NCI-H1436 (cell line): ENCODE results near the gene ARSB.
"Not testable (repeated sequence)": the region's sequence is repeated elsewhere in the genome, so short reads cannot be mapped to it uniquely, and the experiment has no call there.

ENCODE experiments used
- DNase-seq: peaks from one replicate; lab custom pipeline; 2025; lab: John Stamatoyannopoulos, UW

The ARSB gene

DNA sequence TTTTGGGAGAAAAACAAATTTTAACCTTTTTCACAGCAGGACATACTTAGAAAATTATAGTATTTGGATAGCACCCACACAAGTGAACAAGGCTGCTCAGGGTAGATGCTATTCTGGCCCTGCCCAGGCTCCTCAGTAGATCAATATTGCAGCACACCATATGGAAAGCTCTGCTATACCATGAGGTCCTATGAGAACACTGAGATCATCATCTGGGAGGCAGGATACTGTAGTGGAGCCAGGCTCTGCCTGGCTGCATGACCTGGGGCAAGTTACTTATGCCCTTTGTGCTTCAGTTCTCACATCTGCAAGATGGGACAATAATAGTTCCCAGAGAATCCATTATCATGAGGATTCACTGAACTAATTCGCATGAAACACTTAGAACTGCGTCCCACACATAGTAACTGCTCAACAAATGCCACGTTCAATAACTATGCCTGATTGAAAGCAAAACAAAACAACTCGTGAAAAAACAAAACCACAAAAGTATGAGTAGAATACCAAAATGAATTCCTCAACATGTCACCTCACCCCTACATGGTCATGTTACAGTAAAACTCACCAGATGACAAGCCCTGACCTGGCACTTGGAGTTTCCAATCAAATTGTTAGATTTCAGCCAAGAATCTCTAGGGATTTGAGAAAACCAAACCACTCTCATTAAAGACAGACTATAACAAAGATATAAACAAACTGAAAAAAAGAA, 31.9 kb downstream of the ARSB start:
- DNase-seq: no peak

DNA sequence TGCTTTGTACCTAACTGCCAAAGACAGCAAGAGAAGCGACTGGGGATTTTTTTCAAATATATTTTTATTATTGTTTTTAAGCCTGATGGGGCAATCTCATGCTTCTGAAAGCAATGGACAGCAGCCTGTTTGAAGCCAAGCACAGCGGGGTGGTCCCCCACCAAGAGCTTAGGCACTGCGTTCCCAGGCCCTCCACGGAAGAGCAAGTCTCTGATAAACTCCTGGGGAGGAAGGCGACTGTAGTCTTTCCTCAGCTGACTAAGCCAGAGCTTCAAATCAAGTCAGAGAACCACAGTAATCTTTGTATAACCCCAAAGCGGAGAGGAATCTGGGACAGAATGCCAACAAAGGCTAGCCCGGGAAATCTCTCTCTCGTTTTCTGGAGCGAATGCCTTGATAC, 54.4 kb downstream of the ARSB start:
- no peak for DNase-seq

DNA sequence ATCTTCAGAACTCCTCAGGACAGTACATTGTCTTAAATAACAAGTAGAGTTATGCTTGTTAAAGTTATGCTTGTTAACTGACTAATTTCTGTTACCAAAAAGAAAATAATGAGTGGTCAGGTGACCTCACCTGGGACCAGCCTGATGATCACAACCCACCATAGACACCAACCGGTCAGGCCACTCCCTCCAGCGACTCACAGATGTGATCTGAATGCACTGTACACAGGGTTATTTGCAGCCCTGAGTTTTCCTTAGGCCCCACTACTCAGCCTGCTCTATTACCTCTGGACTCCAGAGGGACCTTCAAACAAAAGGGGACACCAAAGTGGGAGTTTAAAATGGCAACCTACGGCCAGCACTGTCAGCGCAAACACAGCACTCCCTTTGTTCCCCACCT, 55.3 kb downstream of the ARSB start:
- no peak for DNase-seq

DNA sequence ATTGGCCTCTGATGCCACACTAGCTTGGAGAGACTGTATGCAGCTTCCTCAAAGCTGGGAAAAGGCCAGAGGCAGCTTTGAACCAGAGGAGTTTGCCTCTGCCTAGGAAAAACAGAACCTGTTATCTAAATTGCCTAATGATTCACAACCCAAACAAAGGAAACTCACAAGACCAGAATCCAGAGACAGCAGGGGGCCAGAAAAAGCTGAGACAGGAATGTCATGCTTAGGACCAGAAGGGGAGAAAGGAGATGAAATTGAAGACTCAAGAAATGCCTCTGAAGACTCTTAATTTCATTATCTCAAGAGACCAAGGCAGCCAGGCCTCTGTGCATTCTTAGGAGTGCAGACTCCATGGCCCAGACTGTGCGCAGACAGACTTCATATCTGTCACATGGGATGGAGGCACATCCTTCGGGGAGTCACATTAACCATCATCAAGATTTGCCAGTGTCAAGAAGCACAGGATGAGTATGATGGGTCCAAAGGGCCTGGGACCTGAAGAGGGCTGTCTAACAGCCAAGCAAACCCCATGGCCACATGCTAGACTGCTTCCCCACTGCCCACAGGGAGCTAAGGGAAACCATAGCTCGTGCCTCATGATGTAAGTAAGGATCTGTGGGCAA, 57.3 kb downstream of the ARSB start:
- no peak for DNase-seq

DNA sequence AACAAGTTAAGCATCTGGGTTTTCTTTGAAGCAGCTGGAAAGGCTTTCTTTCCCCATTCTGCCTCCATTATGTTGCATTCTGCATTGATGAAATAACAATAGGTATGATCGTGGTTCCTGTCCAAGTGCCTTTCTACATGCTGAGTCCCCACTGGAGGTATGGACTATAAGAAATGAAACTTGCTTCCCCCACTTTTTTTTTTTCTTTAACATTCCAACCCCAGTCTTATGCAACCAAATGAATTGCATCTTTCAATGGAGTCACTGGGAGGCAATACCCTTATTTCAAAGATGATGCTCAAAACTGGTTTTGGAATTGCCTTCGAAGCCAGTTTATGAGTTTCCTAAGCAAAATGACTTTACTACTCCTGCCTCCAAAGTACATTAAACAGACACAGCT, 58.9 kb downstream of the ARSB start:
- DNase-seq: no peak

DNA sequence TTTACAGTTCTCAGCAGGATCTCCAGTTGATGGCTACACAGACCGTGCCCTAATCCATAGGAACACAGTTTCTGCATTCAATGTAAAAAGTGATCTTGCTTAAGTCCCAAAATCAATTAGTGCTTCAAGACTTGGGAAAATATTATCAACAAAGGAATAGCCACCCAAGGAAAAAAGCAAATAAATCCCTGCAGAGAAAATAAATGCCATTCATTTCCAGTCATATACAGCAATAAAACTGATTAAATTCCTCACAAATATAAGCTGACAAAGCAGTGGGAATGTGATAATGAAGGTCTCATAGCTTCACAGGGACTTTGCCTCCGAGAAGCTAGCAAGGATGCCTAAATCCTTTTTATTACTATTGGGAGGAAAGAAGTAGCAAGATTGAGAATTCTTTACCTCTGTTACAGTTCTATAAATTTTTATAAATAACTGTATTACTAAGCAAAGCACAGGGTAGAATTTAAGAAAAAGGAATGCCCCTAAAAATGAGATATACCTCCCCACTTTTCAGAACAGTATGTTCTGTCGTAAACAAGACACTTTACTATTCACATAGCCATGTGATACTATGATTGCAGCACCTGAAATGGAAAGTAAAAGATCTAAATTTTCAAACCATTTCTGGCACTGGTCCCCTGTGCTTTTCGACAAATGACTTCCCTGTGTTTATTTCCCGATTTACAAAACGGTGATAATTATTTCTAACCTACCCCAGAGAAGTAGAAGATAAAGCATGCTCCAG, 59.8 kb downstream of the ARSB start:
- DNase-seq: no peak

DNA sequence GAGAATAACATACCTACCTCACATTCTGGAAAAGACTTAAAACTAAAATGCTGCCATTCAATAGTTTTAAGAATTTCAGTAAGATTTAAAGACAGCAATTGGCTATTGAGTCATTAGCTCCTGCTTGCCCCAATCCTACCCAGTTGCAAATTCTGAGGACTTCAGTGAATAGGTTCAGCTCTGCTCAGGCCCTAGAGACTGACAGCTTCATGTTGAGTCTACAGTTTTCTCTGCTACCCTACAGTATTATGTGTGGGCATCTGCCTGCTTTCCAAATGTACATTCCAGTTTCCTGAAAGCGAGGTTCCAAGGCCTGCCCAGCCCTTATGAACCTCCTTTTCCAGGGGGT, 61.5 kb downstream of the ARSB start:
- DNase-seq: no peak

DNA sequence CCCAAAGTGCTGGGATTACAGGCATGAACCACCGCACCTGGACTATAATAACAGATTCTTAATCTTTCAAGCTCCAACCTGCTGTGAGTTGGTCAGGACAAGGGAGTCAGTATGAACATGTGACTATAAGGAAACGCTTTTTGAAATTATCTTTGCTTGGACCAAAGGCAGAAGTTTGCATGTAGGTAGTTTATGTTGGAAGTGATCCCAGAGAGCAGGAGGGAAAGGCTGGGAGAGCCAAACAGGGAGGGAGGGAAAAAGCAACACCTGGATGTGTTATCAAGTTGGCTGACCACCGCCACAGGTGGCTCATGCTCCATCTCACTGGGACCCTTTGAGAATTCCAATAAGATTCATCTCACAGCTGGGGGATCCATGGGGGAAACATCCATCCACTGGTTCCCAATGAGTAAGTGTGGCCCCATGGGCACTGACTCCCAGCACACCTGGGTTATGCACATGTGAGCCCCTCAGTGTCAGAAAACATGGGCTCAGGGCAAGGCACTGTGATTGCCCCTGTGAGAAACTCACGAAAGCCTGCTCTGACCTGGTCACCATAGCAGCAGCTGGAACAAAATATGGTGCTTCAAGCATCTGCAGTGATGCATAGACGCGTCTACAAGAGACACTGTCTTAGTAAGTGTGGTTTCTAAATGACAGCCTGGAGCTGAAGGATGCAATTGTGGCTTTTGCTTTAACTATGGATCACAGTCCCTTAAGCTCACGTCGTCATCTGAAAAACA, 62.1 kb downstream of the ARSB start:
- DNase-seq: no peak

DNA sequence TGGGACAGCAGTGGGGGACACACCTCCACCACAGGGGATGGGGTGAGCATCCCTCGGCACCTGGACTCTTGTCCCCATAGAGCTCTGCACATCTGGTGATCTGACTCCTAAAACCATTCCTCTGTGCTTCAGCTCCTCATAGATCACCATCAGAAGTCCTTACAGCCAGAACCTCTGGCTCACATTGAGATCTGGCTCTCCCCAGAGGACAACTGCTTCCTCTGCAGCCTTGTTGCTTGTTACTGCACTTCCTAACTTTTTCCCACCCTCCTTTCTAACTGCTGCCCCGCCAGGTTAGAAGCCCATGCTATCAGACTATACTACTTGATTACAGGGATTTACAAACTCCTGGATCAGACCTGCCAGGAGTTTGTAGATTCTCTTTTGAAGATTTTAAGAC, 64.5 kb downstream of the ARSB start:
- no peak for DNase-seq

DNA sequence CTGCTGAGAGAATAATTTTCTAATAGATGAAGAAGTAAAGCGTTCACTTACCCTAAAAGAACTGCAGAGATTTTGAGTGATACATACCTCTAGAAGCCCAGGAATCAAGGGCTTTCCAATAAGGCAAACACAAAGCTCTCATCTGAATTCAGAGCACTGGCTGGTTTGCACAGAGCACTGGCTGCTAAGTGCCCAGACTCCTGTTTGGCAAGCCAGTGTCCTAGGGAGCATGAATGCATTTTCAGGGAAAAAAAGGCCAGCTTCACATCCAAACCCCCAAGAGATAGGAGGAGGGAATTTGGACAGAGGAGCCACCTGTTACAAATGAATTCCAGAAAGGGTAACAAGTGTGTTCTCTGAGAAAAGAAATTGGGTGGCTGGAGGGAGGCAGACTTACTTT, 65.3 kb downstream of the ARSB start:
- DNase-seq: no peak

DNA sequence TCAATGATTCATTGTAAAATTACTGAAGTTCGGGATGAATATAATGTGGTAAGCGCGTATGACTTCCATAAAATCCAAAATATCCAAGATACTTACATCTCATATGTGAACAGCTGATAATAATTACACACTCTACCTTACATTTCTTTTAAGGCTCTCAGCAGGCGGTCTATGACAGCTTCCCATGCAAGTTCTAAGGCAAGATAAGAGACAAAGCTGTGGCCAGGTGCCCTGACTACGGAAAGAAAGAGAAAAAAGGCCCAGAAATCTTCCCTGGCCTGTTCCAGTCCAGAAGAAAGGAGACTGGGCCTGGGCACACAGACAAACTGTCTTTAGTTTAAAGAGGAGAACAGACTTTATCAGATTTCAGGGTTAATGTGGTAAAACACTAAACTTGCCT, 69.1 kb downstream of the ARSB start:
- DNase-seq: no peak

DNA sequence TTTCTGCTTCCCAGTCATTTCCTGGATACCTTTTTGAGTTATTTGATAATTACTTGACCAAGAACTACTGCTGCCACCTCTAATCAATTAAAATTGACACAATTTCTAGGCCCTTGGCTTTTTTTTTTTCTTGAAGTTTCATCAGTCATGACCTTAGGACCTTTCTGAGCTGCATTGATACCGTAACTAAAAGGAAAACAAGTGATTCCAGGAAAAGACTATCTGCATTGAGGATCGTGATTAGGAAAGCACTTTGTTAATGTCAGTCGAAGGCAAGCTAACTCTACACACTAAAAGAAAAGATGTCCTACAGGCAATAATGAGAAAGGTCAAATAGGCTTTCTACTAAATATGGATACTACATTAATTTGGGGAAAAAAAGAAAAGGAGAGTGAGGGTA, 69.9 kb downstream of the ARSB start:
- DNase-seq: no peak

DNA sequence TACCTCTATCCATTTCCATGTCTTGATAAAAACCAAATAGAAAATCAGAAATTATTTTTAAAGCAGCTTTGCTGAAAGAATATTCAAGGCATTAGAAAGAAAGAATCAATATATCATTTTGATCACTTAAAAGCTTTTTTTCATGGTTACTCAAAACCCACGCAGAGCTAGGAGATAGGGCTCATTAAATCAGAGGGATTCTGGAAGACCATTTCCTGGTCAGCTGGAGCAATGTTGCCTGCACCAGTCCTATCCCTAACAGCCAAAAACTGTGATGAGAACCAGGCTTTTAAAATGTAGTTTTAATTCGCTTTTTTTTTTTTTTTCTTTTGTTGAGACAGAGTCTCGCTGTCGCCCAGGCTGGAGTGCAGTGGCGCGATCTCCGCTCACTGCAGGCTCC, 72.3 kb downstream of the ARSB start:
- DNase-seq: no peak

DNA sequence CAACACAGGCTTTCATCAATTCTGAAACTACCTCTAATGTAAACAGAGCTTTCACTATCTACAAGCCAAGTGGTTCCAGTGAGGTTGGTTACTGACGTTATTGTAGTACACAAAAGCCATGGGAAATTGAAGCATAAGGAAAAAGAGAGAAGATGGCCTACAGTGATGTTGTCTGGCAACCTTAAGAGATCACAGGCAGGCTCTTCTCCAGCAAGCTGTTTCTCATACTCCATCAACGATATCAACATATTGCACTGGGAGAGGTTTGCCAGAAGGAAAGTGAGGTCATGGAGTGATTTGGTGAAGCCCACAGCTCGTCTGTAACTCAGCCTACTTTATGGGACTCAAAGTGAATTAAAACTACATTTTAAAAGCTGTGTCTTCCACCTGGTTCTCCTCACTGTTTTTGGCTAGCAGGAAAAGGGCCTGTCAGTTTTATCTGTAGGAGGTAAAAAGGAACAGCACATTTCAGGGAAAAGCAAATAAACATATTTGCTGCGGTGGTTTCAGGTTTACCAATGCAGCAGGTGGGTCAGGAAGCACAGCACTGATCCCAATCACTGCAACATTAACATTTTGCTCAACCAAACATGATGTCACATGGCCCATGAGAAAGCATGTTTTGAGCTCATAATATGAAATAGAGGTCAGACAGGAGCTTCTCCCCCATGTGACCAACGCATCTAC, 72.9 kb downstream of the ARSB start:
- no peak for DNase-seq

DNA sequence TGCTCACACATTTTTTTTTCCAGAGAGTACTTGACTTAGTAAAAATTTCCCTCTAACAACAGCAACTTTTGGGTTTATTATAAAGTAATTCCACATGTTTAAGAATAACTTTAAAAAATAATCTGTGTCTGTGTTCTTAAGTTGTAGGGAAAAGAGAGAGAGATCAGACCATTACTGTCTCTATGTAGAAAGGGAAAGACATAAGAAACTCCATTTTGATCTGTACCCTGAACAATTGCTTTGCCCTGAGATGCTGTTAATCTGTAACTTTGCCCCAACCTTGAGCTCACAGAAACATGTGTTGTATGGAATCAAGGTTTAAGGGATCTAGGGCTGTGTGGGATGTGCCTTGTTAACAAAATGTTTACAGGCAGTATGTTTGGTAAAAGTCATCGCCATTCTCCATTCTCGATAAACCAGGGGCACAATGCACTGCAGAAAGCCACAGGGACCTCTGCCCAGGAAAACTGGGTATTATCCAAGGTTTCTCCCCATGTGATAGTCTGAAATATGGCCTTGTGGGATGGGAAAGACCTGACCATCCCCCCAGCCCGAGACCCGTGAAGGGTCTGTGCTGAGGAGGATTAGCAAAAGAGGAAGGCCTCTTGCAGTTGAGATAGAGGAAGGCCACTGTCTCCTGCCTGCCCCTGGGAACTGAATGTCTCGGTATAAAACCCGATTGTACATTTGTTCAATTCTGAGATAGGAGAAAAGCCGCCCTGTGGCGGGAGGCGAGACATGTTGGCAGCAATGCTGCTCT, 75.7 kb downstream of the ARSB start:
- DNase-seq: not testable (repeated sequence)

DNA sequence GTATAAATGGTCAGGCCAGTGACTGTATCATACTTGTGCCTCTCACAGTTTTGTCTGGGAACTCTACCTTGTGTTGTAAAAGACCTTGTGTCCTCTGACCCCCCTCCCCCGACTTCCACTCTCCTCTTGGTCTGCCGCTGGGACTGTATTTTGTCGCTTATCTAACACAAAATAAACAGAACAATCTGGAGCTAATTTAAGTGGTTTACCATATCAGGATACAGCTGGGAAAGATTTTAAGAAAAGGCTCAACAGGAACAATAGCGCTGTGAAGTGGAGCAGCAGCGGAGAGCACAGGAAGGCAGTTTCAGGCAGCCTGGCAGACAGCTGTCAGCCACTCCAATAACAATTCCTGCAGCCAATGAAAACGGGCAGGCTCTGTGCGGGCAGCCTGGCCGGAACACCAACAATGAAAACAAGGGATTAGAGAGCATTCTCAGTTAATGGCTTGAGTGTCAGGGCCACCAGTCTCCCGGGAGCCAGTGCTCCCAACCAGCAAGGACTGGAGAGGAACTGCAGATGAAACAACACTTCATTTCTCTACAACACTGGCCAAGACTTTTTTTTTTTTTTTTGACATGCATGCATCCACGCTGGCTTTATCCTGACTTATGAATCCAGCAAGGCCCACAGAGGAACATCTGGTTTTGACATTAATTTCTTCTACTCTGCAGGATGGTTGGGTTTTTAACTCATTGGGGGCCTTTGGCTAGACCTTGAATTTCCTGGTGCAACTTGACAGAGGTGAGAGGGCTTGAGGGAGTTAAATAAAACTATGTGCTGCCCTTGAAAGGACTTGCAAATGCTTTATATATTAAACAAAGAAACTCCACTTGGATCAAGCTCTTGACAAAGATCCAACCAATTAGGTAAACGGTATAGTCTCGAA, 76.7 kb downstream of the ARSB start:
- DNase-seq: peak; percentile 61

DNA sequence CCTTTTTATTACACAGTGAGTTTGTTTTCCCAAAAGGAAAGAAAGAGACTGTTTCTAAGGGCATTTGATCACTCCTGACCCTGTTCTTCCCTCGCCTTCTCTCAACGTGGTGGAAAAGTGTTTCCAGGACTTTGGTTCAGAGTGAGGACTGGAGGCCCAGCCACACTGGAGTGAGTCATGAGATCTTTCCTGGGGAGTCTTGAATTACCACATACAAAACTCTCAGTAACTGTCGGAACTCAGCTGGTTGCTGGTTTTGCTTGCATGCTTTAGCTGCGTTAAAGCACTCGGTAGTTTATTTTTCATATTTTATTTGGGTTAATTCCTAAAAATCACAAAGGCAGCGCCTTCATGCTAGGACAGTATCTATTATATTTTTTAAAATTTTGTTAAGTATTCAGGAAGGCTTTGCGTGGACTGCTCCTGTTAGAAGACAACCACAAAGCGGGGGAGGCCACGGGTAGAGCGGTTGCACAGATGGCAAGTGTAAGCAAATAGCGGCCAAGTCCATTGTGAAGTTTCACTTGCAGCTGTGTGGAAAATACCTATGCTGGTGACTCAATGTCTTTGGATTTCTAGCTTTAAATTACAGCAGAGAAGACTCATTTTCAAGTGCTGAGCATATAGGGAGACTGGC, 77.7 kb downstream of the ARSB start:
- no peak for DNase-seq

DNA sequence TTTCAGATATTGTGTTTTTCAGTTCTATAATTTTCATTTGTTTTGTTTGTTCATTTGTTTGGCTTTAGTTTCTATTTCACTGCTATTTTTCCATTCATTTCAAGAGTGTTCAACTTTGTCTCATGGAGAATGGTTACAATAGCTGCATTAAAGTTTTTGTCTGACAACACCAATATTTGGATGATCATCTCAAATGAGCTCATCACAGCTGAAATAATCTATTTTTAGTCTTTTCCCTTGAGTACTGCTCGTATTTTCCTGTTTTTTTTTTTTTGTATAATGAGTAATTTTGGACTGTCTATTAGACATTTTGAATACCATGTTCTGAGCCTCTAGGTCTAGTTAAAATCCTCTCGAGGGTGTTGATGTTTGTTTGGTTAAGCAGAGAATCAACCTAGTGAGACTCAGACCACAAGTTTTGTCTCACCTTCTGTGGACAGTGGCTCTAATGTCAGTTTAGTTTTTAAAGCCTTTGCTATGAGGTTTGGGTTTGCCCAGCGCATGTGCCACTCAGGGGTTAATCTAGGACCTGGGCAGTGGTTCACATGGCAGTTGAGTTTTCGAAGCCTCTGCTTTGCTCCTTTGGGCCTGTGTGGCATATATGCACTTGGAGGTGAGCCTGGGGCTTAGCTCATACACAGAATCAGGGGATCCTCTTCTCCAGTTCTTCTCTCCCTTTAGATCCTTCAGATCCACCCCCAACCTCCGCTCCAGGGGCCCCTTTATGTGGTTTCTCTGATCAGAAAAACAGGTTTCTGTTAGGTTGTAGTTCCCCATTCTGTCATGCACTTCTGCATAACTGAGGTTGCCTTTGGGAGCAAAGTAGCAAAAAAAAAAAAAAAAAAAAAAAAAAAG, 79.8 kb downstream of the ARSB start:
- no peak for DNase-seq

DNA sequence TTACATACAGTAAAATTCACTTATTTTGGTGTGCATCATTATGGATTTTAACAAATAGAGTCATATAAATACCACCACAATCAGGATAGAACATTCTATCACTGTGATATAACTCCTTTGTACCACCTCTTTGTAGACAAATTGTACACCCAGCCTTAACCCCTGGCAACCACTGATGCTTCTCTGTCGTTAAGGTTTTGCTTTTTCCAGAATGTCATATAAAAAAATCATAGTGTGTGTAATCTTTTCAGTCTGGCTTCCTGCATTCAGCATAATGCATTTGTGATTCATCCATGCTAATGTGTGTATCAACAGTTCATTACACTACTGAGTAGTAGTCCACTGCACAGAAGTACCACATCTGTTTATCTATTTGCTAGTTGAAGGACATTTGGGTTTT, 81.2 kb downstream of the ARSB start:
- no peak for DNase-seq
